Bronchial epithelial cell (primary cell): ENCODE results near the gene MCOLN1. TPM values are rescaled to one million over a fixed set of nuclear protein-coding genes. Genes with fewer than 3 reads are reported as not detected.
A peak's percentile ranks its signal among the peaks of the same experiment; 100 is the strongest.

Experiments used
- DNase-seq: peaks from one replicate; pipeline ENCODE4 v3.0.0-alpha.2; 2010; ENCODE audit warnings: low read depth
- FAIRE-seq: peaks from 2 replicates; lab custom pipeline; 2011; peaks lifted over from hg19 to GRCh38; lab: Jason Lieb, UNC
- H3K27me3 ChIP-seq: 2 replicates; pipeline ENCODE4 v1.5.1; 2011; ENCODE audit warnings: low read length; ENCODE audit not compliant: control insufficient read depth, insufficient read depth
- H3K36me3 ChIP-seq: 2 replicates; pipeline ENCODE4 v1.5.1; 2011; ENCODE audit warnings: low read length; ENCODE audit not compliant: control insufficient read depth, insufficient read depth
- H3K4me3 ChIP-seq: 2 replicates; pipeline ENCODE4 v1.5.1; 2011; ENCODE audit warnings: mild to moderate bottlenecking, low read depth, low read length, control low read depth
- total RNA-seq: library from RNA; depleted of rRNA; stranded (reverse); fragments of >200 nt; gene quantifications from 2 replicates; pipeline ENCODE4 v1.2.1, GENCODE V29; 2014
- TF ChIP-seq, protein P1 (sequence below): IDR thresholded peaks from 2 replicates; pipeline ENCODE4 v1.5.1; 2011; ENCODE audit warnings: mild to moderate bottlenecking, moderate library complexity, low read length, control low read depth, inconsistent platforms; ENCODE audit not compliant: insufficient read depth, severe bottlenecking

The MCOLN1 gene
- total RNA-seq, 1 donor from 2014 or later, result 3.7 TPM

DNA sequence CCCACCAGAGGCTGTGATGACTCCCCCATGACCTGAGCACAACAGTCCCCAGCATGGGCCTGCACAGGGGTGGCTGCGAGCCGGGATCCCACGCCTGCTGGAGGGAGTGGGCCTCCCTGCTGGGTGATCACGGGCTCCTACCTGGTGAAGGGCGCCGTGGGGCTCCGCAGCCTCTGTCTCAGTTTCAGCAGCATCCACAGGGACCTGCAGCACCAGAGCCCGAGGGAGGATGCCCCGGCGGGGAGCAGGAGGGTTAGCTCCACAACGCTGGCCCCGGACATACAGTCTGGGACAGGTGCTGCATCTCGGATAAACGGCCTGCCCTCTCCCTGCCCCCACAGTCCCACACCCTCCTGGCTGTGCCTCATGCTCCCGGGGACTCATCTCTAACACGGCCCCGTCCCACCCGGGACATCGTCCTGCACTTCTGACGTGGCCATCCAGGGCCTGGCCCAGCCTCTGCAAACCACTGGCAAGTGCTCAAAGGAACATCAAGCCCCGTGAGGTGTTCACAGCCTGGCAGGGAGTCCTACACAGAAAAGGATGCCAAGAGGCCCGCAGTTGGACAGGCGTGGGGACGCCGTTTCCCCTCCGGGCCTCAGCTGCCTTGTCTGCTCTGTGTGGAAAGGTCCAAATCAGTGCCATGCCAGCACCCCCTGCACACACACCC is 44.1 kb upstream of the MCOLN1 start:
- no peak for FAIRE-seq
- TF ChIP-seq, protein P1, sequence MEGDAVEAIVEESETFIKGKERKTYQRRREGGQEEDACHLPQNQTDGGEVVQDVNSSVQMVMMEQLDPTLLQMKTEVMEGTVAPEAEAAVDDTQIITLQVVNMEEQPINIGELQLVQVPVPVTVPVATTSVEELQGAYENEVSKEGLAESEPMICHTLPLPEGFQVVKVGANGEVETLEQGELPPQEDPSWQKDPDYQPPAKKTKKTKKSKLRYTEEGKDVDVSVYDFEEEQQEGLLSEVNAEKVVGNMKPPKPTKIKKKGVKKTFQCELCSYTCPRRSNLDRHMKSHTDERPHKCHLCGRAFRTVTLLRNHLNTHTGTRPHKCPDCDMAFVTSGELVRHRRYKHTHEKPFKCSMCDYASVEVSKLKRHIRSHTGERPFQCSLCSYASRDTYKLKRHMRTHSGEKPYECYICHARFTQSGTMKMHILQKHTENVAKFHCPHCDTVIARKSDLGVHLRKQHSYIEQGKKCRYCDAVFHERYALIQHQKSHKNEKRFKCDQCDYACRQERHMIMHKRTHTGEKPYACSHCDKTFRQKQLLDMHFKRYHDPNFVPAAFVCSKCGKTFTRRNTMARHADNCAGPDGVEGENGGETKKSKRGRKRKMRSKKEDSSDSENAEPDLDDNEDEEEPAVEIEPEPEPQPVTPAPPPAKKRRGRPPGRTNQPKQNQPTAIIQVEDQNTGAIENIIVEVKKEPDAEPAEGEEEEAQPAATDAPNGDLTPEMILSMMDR, result no peak
- Histone ChIP-seq H3K27me3 (no peaks in the 10 kb centered on the region), H3K4me3 (no peak overlapping the region), H3K36me3 (no peaks in the 10 kb centered on the region)
- DNase-seq, result no peak

DNA sequence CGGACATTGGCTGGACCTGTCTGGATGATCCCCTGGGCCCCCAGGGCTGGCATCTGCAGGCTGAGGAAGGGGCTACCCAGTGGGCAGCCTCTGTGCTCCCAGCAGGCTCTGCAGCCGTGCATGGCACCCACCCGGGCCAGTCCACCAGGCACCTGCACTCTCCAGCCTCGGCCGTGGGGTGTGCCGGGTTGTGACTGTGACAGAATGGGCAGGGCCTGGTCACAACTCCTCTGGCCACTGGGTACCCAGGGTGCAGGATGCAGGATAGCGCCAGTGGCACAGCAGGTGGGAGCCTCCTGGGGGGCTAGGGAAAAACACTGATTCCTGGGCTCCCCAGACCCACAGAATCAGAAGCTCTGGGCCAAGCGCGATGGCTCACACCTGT is 43.6 kb upstream of the MCOLN1 start:
- no peak for DNase-seq
- TF ChIP-seq, protein P1, result no peak
- Histone ChIP-seq H3K4me3 (no peak overlapping the region), H3K36me3 (no peaks in the 10 kb centered on the region), H3K27me3 (no peaks in the 10 kb centered on the region)
- FAIRE-seq, result no peak

DNA sequence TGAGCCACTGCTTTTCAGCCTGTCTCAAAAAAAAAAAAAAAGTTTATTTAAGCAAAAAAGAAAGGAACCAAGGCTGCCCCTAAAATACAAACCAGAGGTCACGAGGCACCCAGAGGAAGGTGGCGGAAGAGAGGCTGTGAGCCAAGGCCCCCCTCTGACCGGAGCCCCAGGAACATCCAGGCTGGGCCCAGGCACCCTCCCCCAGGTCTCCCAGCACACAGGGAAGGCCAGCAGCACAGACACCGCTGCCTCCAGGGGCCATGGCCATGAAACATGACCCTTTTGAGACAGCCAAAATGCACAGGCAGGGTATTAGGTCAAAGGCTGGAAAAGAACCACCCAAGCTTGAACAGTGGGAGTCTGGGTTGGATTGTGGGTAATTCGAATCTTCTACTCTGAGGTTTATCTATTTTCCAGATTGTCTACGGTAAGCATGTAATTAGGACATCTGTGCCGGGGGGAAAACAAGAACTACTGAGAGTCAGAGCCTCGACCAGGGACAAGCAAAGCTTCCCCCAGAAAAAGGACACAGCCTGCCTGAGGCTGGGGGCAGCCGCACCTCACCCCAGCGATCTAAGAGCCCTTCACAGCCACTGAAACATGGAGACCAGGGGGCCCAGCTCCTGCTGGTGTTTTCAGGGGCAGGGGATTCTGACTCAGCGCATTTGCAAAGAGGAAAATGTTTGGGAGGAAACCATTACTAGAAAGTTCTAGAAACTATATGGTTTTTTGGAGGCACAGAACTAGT is 42.0 kb upstream of the MCOLN1 start:
- Histone ChIP-seq H3K4me3 (no peak overlapping the region), H3K36me3 (no peaks in the 10 kb centered on the region), H3K27me3 (no peaks in the 10 kb centered on the region)
- FAIRE-seq (no peak), DNase-seq (no peak)
- TF ChIP-seq, protein P1, result no peak

DNA sequence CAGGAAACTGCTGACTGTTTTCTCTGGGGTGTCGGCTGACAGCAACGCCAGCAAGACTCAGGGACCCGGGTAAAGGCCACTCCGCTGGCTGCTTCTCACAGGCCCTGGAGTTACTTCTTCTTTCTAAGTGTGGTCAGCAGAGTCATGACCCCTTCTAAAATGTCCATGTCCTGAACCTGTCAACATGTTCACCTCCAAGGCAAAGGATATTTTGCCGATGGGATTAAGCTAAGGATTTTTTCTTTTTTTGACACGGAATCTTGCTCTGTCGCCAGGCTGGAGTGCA is 41.5 kb upstream of the MCOLN1 start:
- TF ChIP-seq, protein P1, result no peak
- H3K36me3 ChIP-seq, result no peaks in the 10 kb centered on the region
- DNase-seq, result no peak
- no peak overlapping the region for H3K4me3 ChIP-seq
- H3K27me3 ChIP-seq, result no peaks in the 10 kb centered on the region
- FAIRE-seq, result no peak

DNA sequence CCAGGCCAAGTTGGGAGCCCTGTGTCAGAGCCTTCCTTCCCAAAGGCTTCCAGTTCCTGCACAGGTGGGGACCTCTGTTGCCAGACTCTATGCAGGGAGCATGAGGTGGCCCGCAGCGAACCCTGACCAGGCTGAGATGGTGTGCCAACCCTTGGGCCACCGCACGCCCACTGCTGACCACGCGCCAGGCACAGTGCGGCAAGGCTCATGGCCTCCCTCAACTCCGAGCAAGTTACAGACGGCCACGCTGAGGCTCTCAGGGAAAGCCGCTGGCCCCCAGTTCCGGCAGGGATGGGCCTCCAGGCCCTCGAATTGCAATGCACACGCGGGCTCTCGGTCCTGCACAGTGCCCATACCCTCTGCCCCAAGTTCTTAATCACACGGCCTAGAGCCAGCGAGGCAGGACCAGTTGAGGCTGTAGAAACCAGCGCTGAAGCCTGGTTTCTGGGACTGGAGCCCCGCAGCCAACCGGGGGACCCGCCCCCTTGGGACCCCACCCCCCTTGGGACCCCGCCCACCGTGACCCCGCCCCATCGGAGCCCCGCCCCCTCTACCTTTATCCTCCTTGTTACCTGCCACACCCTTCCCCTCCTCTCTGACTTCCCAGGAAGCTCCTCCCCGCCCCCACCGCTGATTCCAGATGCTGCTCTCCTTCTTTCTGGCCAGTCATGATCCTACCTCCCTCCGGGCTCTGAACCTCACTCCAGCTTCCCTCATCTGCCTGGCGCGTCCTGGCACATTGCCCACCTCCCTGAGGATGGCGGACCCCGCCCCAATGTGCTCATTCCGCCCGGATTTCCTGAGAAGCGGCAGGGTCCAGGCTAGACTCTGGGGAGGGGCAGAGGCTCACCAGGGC is 39.6 kb upstream of the MCOLN1 start:
- FAIRE-seq, result no peak
- TF ChIP-seq, protein P1, result no peak

More for the DNA sequence above, 39.6 kb upstream of the MCOLN1 start:
- DNase-seq, result peak; percentile 55
- Histone ChIP-seq H3K27me3 (no peaks in the 10 kb centered on the region), H3K4me3 (no peak overlapping the region), H3K36me3 (no peaks in the 10 kb centered on the region)
